Keratinocyte (primary cell): ENCODE results near the gene CFAP90.
A peak's percentile ranks its signal among the peaks of the same experiment; 100 is the strongest.

Experiments
- EZH2 ChIP-seq: IDR thresholded peaks from one replicate; pipeline ENCODE4 v1.6.1; 2012; ENCODE audit warnings: inconsistent platforms, mild to moderate bottlenecking, low read length, moderate library complexity
- TF ChIP-seq, protein P1 (sequence below), 3 experiments: IDR thresholded peaks in 1 of 3; conservative IDR thresholded peaks in 1 of 3; optimal IDR thresholded peaks in 1 of 3; 2 replicates in 2 of 3; 3 replicates in 1 of 3; pipeline versions ENCODE3 to v1.5.1; 2011; ENCODE audit warnings: low read length in 3 of 3, mild to moderate bottlenecking in 3 of 3, moderate library complexity in 2 of 3, control low read depth in 1 of 3, inconsistent platforms in 1 of 3; ENCODE audit not compliant: insufficient read depth in 2 of 3; ENCODE audit errors: extremely low read depth in 1 of 3

DNA sequence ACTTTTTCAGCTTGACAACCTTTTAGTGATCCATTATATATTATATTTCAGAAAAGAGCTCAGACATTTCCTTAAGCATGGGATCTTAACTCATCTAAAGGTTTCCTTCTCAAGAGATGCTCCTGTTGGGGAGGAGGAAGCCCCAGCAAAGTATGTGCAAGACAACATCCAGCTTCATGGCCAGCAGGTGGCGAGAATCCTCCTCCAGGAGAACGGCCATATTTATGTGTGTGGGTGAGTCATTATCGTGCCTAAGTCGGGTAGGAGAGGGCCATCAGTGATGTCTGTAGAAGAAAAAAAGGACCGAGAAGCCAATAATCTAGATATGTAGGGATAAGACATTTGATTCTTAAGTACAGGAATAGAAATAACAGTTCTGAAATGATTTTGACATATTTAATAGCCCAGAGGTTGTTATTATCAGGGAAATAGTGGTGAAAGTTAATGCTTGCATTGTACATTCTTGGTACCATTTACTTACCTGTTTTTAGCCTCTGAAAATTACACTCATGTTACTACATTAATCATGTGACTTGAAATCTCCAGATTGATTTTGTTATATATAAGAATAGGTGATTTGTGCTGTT lies 46.2 kb upstream of the CFAP90 start:
- TF ChIP-seq EZH2: no peak
- TF ChIP-seq, protein P1, sequence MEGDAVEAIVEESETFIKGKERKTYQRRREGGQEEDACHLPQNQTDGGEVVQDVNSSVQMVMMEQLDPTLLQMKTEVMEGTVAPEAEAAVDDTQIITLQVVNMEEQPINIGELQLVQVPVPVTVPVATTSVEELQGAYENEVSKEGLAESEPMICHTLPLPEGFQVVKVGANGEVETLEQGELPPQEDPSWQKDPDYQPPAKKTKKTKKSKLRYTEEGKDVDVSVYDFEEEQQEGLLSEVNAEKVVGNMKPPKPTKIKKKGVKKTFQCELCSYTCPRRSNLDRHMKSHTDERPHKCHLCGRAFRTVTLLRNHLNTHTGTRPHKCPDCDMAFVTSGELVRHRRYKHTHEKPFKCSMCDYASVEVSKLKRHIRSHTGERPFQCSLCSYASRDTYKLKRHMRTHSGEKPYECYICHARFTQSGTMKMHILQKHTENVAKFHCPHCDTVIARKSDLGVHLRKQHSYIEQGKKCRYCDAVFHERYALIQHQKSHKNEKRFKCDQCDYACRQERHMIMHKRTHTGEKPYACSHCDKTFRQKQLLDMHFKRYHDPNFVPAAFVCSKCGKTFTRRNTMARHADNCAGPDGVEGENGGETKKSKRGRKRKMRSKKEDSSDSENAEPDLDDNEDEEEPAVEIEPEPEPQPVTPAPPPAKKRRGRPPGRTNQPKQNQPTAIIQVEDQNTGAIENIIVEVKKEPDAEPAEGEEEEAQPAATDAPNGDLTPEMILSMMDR (optimal IDR thresholded peaks at IDR 0.05 in 1 of 3, IDR thresholded peaks at IDR 0.05 in 1 of 3, conservative IDR thresholded peaks at IDR 0.05 in 1 of 3; ENCODE audit: extremely low read depth in 1 of 3, insufficient read depth in 2 of 3, low read length in 3 of 3): peak; percentile 35 to 57 (median 48)
